Endothelial cell of umbilical vein (primary cell): ENCODE data around the gene TLR8. TPM values are rescaled to one million over a fixed set of nuclear protein-coding genes. Genes with fewer than 3 reads are reported as not detected.

Source experiments
- BruUV-seq: library from RNA; stranded (reverse); fragments of 400-500 nt; replicated peaks from 2 replicates; lab custom pipeline; 2021; lab: Mats Ljungman, UMichigan
- CTCF ChIA-PET: fragments of 300-600, 350-600 bp; sonication (Branson Sonifier 250); formaldehyde crosslinking; loops from one replicate; lab custom pipeline; 2021; ENCODE audit warnings: antibody characterized with exemption, inconsistent platforms; lab: Charles Lee
- POLR2A ChIA-PET: fragments of 300-600, 350-600 bp; sonication (Branson Sonifier 250); formaldehyde crosslinking; loops from one replicate; lab custom pipeline; 2021; ENCODE audit warnings: antibody characterized with exemption, inconsistent platforms; lab: Charles Lee
- DNase-seq: peaks from one replicate; pipeline ENCODE4 v3.0.0-alpha.2; 2011; ENCODE audit warnings: low read depth, low spot score
- FAIRE-seq: peaks from 2 replicates; lab custom pipeline; 2011; peaks lifted over from hg19 to GRCh38; lab: Jason Lieb, UNC
- H2AFZ ChIP-seq: 2 replicates; pipeline ENCODE4 v1.6.0; 2012; ENCODE audit warnings: low read depth, low read length, control low read depth, inconsistent platforms
- H3K27ac ChIP-seq: 2 replicates; pipeline ENCODE4 v1.5.1; 2011; ENCODE audit warnings: low read depth, mild to moderate bottlenecking, control low read depth, low read length, moderate library complexity; ENCODE audit not compliant: insufficient read depth
- H3K27me3 ChIP-seq, 2 experiments: 2 replicates each; pipeline versions ENCODE4 v1.6.0 to v1.6.1; 2011; ENCODE audit warnings: low read length in 2 of 2, mixed read lengths in 1 of 2; ENCODE audit not compliant: control insufficient read depth in 2 of 2, insufficient read depth in 2 of 2
- H3K36me3 ChIP-seq, 2 experiments: 2 replicates in 1 of 2; 3 replicates in 1 of 2; pipeline ENCODE4 v1.5.1; 2011; ENCODE audit warnings: low read length in 2 of 2, mild to moderate bottlenecking in 1 of 2, moderate library complexity in 1 of 2; ENCODE audit not compliant: control insufficient read depth in 2 of 2, insufficient read depth in 2 of 2; ENCODE audit errors: extremely low read depth in 1 of 2
- H3K4me1 ChIP-seq: 3 replicates; pipeline ENCODE4 v1.5.1; 2011; ENCODE audit warnings: mild to moderate bottlenecking, low read length; ENCODE audit not compliant: control insufficient read depth, insufficient read depth; ENCODE audit errors: extremely low read depth
- H3K4me2 ChIP-seq: 2 replicates; pipeline ENCODE4 v1.6.1; 2011; ENCODE audit warnings: low read length, control low read depth, mixed read lengths; ENCODE audit not compliant: insufficient read depth
- H3K4me3 ChIP-seq, 3 experiments: fragments of 200-600 bp in 1 of 3; sonication (generic), shearing (Covaris generic) in 1 of 3; replicated peaks in 1 of 3; 2 replicates each; pipeline ENCODE4 v1.5.1; 2011 to 2016; ENCODE audit warnings: control low read depth in 3 of 3, low read length in 3 of 3, mild to moderate bottlenecking in 2 of 3, inconsistent platforms in 1 of 3, low read depth in 1 of 3, moderate library complexity in 1 of 3; ENCODE audit not compliant: insufficient read depth in 1 of 3
- H3K79me2 ChIP-seq: 2 replicates; pipeline ENCODE4 v1.6.0; 2012; ENCODE audit warnings: low read length, inconsistent platforms; ENCODE audit not compliant: control insufficient read depth, insufficient read depth
- H3K9ac ChIP-seq: replicated peaks from 2 replicates; pipeline ENCODE3; 2011; ENCODE audit warnings: low read length, control low read depth; ENCODE audit not compliant: insufficient read depth; ENCODE audit errors: extremely low read depth
- H3K9me1 ChIP-seq: replicated peaks from 3 replicates; pipeline ENCODE4 v1.6.0; 2011; ENCODE audit warnings: mild to moderate bottlenecking, low read length; ENCODE audit not compliant: control insufficient read depth, insufficient read depth; ENCODE audit errors: extremely low read depth
- H3K9me3 ChIP-seq: replicated peaks from 2 replicates; pipeline ENCODE4 v1.5.1; 2012; ENCODE audit warnings: low read length, inconsistent platforms; ENCODE audit not compliant: control insufficient read depth, insufficient read depth
- H4K20me1 ChIP-seq: replicated peaks from 2 replicates; pipeline ENCODE3; 2011; ENCODE audit warnings: mild to moderate bottlenecking, low read length; ENCODE audit not compliant: control insufficient read depth, insufficient read depth; ENCODE audit errors: extremely low read depth
- CTCF ChIP-seq, 2 donors: IDR thresholded peaks; 1 replicate in 1 of 2; 2 replicates in 1 of 2; pipeline ENCODE4 v1.5.1; 2011; ENCODE audit warnings: low read length in 2 of 2, mild to moderate bottlenecking in 2 of 2, moderate library complexity in 2 of 2, control low read depth in 1 of 2, inconsistent platforms in 1 of 2, low read depth in 1 of 2; ENCODE audit not compliant: insufficient read depth in 1 of 2; ENCODE audit errors: extremely low read depth in 1 of 2
- EZH2 ChIP-seq: IDR thresholded peaks from 2 replicates; pipeline ENCODE4 v1.6.1; 2012; ENCODE audit warnings: borderline replicate concordance, low read depth, mild to moderate bottlenecking, moderate library complexity, low read length, inconsistent platforms; ENCODE audit not compliant: severe bottlenecking
- FOS ChIP-seq: IDR thresholded peaks from 2 replicates; pipeline ENCODE4 v1.6.1; 2011; ENCODE audit warnings: mild to moderate bottlenecking, low read length, moderate library complexity, borderline replicate concordance; ENCODE audit not compliant: insufficient read depth
- GATA2 ChIP-seq: IDR thresholded peaks from 2 replicates; pipeline ENCODE4 v1.7.0; 2011; ENCODE audit warnings: low read depth, mild to moderate bottlenecking, moderate library complexity, mixed read lengths, low read length; ENCODE audit not compliant: insufficient read length, insufficient read depth
- POLR2A ChIP-seq: IDR thresholded peaks from 2 replicates; pipeline ENCODE4 v1.6.1; 2012; ENCODE audit warnings: low read depth, mild to moderate bottlenecking, control low read depth, low read length
- POLR2AphosphoS5 ChIP-seq: IDR thresholded peaks from 2 replicates; pipeline ENCODE4 v1.6.1; 2012; ENCODE audit warnings: low read depth, mild to moderate bottlenecking, control low read depth, low read length, moderate library complexity; ENCODE audit not compliant: insufficient read depth
- dilution Hi-C: fragments of 300-500 bp; cut with MboI; formaldehyde crosslinking; loops from one replicate; pipeline ENCODE4 v1.15.0; 2019; ENCODE audit warnings: low sequenced_read_pairs; ENCODE audit not compliant: extremely low pct_ligation_motif_present
- intact Hi-C: fragments of 100-400 bp; cut with micrococcal nuclease; formaldehyde crosslinking; loops from one replicate; pipeline ENCODE4 v1.10.0; 2022
- polyA plus RNA-seq, 4 experiments: library from polyadenylated mRNA; depleted of rRNA in 3 of 4; stranded (reverse) in 3 of 4; unstranded in 1 of 4; fragments of >200 nt; gene quantifications; 2 replicates each; pipeline versions ENCODE4 v1.2.1 to v1.2.3, GENCODE V29; 2011 to 2012; ENCODE audit warnings: missing spikeins in 1 of 4
- total RNA-seq: library from RNA; stranded (reverse); gene quantifications from 2 replicates; pipeline ENCODE4 v1.2.3, GENCODE V29; 2021
- TF ChIP-seq, protein P1 (sequence below): IDR thresholded peaks from 2 replicates; pipeline ENCODE4 v1.6.1; 2011; ENCODE audit not compliant: insufficient read depth, insufficient read length

Gene TLR8
- total and polyA plus RNA-seq, 2 donors (not counting 3 experiments of a cell fraction or from before 2014, with no cell fraction given) = not detected

- FAIRE-seq (no peak), DNase-seq (no peak)
- no peaks in the 10 kb centered on the region for H3K9me3 ChIP-seq
- POLR2A ChIA-PET = no interaction called here
- no peak overlapping the region for H3K4me2 ChIP-seq
- BruUV-seq = no TSS peak
- no peaks in the 10 kb centered on the region for H3K4me1 ChIP-seq
- CTCF ChIA-PET = no interaction called here
- H3K27me3 ChIP-seq = peaks cover 0 to 2% of the 10 kb centered on the region in 2 experiments
- no peaks in the 10 kb centered on the region for H3K79me2 ChIP-seq
- H3K9me1 ChIP-seq = no peaks in the 10 kb centered on the region
- H4K20me1 ChIP-seq = no peaks in the 10 kb centered on the region
- no peak overlapping the region for H3K9ac ChIP-seq
- no peak overlapping the region for H3K27ac ChIP-seq
- H3K36me3 ChIP-seq = no peaks in the 10 kb centered on the region
- intact Hi-C loops (no loop called here), dilution Hi-C loops (no loop called here)
- no peak overlapping the region for H2AFZ ChIP-seq
- TF ChIP-seq, protein P1, sequence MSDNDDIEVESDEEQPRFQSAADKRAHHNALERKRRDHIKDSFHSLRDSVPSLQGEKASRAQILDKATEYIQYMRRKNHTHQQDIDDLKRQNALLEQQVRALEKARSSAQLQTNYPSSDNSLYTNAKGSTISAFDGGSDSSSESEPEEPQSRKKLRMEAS = no peak
- TF ChIP-seq CTCF (IDR thresholded peaks at IDR 0.05; ENCODE audit: extremely low read depth in 1 of 2, insufficient read depth in 1 of 2, low read depth in 1 of 2, low read length in 2 of 2) = no peak
- H3K4me3 ChIP-seq = no peak overlapping the region
These were observed 31.8 kb upstream of the TLR8 start for GRCh38 chrX:12874581-12874980.

- POLR2A ChIA-PET = no interaction called here
- H3K9me3 ChIP-seq = no peaks in the 10 kb centered on the region
- H3K9ac ChIP-seq = no peak overlapping the region
- H3K27ac ChIP-seq = no peak overlapping the region
- dilution Hi-C loops = no loop called here
- no peaks in the 10 kb centered on the region for H3K9me1 ChIP-seq
- DNase-seq (peak; percentile 70), FAIRE-seq (no peak)
- H3K79me2 ChIP-seq = no peaks in the 10 kb centered on the region
- H2AFZ ChIP-seq = no peak overlapping the region
- no peak for TF ChIP-seq CTCF (IDR thresholded peaks at IDR 0.05; ENCODE audit: extremely low read depth in 1 of 2, insufficient read depth in 1 of 2, low read depth in 1 of 2, low read length in 2 of 2)
- no peak for TF ChIP-seq GATA2
- TF ChIP-seq POLR2AphosphoS5 = no peak
- no peak for TF ChIP-seq EZH2
- TF ChIP-seq, protein P1 = no peak
- TF ChIP-seq FOS = no peak
- TF ChIP-seq POLR2A = no peak
- no peaks in the 10 kb centered on the region for H3K4me1 ChIP-seq
- intact Hi-C loops = no loop called here
- no peak overlapping the region for H3K4me3 ChIP-seq
- H3K4me2 ChIP-seq = no peak overlapping the region
- H4K20me1 ChIP-seq = no peaks in the 10 kb centered on the region
- BruUV-seq = no TSS peak
- H3K27me3 ChIP-seq = peaks cover 0 to 2% of the 10 kb centered on the region in 2 experiments
- CTCF ChIA-PET = no interaction called here
- H3K36me3 ChIP-seq = no peaks in the 10 kb centered on the region
These were observed 29.0 kb upstream of the TLR8 start for GRCh38 chrX:12877386-12877785.
